Glomerular endothelial cell (primary cell): Measurements from ENCODE around the gene DHRS1. TPM values are rescaled to one million over a fixed set of nuclear protein-coding genes. Genes with fewer than 3 reads are reported as not detected.
"Not testable (repeated sequence)": the region's sequence is repeated elsewhere in the genome, so short reads cannot be mapped to it uniquely, and the experiment has no call there.

Source experiments
- DNase-seq: peaks from one replicate; pipeline ENCODE4 v3.0.0-alpha.2; 2011; ENCODE audit warnings: low read depth, low spot score; ENCODE audit errors: extremely low read depth
- total RNA-seq: library from RNA; depleted of rRNA; stranded (reverse); fragments of >200 nt; gene quantifications from 2 replicates; pipeline ENCODE4 v1.2.3, GENCODE V29; 2015

The DHRS1 gene
- total RNA-seq, 1 donor from 2014 or later: 36.1 TPM

DNA sequence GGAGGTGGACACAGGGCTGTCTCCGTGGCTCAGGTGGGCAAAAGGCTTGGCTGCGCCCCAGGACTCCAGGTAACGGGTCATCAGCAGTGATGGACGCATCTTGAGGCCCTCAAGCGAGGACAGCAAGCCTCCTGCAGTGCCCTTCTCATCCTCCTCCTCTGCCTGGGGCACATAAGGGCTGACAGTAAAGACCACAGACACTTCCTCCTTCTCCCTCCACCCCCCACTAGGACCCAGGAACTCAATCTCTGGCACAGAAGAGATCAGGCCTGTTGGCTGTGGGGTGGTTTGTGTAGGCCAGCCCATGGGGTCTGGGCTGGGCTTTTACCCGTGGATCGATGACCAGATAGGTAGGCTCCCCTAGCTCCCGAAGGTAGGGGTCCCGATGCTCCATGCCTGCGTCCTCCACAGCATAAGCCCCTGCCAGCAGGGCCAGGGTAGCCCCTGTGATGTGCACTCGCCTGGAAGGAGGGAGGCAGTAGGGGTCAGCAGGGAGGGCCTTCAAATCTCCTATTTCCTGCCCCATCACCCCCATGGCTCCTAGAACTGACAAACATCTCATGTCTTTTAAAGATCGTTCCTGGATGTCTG, 29.6 kb upstream of the DHRS1 start:
- DNase-seq: no peak

DNA sequence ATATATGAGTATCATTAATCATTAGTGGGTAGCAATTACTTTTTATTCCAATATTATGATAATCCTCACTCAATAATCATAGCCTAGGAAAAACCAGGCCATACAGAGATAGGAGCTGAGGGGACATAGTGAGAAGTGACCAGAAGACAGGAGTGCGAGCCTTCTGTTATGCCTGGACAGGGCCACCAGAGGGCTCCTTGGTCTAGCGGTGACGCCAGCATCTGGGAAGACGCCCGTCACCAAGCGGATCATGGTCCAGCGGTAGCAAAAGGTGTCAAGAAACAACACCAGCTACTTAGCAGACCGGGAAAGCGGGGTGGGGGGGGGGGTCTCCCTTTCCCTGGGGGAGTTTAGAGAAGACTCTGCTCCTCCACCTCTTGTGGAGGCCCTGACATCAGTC, 28.3 kb upstream of the DHRS1 start:
- DNase-seq: not testable (repeated sequence)

DNA sequence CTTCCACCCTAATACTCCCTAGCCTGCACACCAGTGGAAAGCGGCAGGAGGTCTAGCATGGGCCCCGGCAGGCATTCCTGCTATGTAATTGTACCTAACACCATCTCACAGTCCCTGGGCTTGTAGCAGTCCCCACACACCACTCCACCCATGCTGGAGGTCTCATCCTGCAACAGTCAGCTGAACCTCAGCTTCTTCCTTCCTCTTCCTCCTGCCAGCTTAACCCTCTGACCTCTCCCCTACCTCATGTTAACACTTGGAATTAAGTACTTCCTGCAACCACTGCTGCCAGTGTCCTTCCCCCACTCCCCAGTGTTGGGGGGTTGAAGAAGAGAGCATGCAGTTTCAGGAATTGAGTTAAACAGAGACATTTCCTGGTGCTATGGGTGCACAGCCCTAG, 27.7 kb upstream of the DHRS1 start:
- no peak for DNase-seq

DNA sequence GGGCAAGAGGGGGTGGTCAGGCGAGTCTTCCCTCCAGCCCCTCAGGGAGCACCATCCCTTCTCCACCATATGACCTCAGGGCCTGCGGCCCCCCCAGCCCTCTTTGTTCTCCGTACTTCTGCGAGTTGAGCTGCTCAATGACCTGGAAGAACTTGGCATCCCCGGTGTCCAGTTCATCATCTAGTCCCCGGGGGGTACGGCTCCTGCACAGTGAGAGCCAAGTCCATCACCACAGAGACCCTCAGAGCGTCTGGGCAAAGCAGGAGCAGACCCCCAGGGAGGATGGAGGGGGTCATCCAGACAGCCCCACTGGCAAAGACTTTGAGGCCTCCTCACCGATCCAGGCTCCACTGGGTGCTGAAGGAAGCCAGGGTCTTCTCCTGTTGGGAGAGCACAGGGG, 26.4 kb upstream of the DHRS1 start:
- no peak for DNase-seq

DNA sequence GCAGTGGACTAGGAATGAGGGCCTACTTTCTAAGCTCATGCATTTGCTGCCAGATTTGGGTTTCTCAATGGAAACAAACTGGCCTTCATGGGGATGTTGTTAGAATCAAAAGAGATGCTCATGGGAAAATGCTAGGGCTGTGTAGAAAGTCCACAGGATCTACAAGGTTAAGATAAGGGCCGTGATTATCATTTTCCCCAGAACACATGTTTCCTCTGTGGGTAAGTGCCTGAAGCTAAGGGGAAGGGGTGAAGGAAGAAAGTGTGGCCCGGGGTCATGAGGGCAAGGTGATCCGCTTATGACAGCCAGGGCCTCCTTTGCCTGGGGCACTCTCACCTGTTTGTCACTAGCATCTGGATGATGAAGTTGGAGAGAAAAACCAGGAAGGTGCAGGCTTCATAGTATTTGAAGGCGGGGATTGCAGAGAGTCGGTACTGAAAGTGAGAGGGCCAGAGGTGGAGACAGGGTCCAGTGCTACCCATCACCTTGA, 25.5 kb upstream of the DHRS1 start:
- DNase-seq: no peak

DNA sequence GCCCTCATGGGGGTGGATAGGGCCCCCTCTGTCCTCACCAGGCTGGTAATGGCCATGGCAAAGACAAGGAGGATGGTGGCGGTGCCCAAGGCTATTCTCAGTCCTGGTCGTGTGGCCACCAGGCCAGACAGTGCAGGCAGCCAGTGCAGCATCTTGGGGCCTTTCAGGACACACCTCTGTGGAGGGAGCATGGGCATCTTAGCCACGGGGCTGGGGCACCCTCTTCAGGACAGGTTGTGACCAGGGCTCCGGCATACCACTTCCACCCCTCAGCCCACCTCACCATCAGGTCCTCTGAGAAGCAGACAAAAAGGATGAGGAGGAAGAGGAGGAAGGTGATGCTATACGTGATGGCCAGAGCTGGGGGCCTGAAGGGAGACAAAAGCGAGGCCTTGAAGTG, 24.4 kb upstream of the DHRS1 start:
- no peak for DNase-seq

DNA sequence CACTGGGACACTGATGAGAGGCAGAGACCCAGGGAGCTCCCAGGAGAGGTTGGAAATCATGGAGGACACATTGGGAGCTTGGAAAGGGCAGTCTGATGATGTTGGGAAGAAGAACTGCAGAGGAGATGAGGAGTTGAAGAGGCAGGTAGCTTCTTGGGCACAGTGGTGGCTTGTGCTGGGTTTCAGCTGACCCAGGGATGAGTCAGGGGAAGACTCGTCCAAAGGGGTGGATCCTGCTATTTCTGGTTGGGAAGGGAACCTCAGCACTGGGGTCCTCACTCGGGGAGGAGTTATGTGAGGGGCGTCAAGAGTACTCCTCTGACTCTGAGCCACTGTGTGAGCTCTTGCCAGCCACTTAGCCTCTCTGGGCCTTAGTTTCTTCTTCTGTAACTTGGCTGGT, 23.8 kb upstream of the DHRS1 start:
- no peak for DNase-seq

DNA sequence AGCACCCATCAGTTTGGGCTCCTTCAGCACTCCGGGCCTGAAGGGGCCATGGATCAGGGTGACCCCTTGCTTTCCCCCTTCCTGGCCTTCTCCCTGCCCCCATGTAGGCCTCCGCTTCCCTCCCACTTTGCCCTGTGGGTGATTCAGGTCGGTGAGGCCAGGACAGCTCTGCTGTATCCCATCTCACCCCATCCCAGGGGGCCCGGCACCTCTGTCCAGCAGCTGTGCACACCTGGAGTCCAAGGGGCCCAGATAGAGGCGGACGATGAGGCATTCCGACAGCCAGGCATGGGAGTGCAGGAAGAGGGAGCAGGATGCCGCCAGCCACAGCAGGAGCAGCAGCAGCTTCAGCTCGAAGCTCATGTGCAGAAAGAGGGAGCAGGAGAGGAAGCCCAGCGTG, 23.1 kb upstream of the DHRS1 start:
- no peak for DNase-seq

DNA sequence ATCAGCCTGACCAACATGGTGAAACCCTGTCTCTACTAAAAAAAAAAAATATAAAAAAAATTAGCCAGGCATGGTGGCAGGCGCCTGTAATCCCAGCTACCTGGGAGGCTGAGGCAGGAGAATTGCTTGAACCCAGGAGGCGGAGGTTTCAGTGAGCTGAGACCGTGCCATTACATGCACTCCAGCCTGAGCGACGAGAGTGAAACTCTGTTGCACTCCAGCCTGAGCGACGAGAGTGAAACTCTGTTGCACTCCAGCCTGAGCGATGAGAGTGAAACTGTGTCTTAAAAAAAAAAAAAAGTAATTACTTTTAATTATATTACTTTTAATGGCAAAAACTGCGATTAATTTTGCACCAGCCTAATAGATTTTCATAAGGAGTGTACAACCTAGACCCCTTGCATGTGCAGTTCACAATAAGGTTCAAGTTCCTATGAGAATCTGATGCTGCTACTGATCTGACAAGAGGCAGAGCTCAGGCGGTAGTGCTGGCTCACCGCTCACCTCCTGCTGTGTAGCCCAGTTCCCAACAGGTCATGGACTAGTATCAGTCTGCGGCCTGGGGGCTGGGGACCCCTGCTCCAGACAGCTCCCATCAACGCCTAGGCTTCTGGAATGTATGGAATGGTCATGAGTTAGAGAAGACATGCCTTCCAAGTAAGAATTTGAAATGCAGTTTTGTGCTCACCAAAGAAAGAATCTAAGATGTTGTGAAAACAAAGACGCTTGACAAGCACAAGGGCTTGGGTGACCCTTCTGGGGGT, 21.8 kb upstream of the DHRS1 start:
- DNase-seq: no peak

DNA sequence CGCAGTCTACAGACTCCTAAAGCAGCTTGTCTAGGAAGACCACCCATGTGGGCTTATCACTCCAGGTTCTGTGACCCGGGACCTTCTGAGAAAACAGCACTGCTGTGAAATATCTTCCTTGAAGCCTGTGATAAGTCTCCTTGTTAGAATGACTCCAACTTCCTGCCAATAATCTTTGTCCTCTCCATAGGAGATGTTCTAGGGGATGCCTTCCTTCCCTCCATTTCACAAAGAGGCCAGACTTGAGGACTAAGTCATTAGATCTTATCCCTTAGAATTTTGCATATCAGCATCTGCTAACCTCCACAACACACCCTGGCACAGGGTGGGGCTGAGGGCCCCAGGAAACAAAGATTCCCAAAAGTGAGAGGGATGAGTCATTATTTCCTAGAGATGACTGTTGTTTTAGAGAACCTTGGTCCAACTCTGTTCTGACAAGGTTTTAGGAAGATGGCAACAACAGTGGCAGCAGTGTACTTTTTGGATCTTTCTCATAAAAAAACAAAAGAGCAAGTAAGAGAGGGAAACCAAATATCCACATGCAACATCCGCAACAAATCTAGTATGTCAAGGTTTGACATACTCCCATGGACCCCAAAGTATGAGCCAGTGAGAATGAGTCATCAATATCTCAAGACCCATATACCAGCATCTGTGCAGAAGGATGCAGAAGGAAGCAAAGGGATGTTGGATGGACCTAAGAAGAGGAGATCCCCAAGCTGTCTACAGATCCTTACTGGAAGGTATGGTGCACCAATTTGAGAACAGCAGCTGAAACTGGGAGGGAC, 17.8 kb upstream of the DHRS1 start:
- DNase-seq: no peak

DNA sequence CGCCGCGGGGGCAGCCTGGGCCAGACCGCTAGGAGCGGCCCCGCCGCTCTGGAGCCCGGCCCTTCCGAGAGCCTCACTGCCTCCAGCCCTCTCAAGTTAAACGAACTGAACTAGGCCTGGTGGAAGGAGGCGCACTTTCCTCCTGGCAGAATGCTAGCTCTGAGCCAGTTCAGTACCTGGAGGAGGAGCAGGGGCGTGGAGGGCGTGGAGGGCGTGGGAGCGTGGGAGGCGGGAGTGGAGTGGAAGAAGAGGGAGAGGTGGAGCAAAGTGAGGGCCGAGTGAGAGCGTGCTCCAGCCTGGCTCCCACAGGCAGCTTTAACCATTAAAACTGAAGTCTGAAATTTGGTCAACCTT, 17.0 kb upstream of the DHRS1 start:
- DNase-seq: no peak

DNA sequence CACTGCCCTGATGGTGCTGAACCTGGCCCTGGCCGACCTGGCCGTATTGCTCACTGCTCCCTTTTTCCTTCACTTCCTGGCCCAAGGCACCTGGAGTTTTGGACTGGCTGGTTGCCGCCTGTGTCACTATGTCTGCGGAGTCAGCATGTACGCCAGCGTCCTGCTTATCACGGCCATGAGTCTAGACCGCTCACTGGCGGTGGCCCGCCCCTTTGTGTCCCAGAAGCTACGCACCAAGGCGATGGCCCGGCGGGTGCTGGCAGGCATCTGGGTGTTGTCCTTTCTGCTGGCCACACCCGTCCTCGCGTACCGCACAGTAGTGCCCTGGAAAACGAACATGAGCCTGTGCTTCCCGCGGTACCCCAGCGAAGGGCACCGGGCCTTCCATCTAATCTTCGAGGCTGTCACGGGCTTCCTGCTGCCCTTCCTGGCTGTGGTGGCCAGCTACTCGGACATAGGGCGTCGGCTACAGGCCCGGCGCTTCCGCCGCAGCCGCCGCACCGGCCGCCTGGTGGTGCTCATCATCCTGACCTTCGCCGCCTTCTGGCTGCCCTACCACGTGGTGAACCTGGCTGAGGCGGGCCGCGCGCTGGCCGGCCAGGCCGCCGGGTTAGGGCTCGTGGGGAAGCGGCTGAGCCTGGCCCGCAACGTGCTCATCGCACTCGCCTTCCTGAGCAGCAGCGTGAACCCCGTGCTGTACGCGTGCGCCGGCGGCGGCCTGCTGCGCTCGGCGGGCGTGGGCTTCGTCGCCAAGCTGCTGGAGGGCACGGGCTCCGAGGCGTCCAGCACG, 16.4 kb upstream of the DHRS1 start:
- DNase-seq: no peak

DNA sequence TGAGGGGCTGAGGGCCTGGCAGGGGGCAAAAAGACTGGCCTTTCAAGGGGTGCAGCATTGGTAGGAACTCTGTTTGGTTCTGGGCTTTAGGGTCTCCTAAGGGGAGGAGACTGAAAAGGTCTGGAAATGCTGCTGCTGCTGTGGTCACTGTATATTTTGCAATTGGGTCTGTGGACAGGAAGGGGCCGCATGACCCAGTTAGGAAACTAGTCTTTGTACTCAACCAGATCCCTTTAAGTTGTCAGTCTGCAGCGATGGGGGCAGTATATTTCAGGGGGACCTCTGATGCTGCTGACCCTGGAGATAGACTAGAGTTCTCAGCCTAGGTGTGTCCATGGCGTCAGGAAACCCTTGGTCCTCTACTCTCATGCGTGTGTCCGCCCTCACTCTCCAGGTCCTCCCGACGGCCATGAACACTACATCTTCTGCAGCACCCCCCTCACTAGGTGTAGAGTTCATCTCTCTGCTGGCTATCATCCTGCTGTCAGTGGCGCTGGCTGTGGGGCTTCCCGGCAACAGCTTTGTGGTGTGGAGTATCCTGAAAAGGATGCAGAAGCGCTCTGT, 15.7 kb upstream of the DHRS1 start:
- DNase-seq: no peak

DNA sequence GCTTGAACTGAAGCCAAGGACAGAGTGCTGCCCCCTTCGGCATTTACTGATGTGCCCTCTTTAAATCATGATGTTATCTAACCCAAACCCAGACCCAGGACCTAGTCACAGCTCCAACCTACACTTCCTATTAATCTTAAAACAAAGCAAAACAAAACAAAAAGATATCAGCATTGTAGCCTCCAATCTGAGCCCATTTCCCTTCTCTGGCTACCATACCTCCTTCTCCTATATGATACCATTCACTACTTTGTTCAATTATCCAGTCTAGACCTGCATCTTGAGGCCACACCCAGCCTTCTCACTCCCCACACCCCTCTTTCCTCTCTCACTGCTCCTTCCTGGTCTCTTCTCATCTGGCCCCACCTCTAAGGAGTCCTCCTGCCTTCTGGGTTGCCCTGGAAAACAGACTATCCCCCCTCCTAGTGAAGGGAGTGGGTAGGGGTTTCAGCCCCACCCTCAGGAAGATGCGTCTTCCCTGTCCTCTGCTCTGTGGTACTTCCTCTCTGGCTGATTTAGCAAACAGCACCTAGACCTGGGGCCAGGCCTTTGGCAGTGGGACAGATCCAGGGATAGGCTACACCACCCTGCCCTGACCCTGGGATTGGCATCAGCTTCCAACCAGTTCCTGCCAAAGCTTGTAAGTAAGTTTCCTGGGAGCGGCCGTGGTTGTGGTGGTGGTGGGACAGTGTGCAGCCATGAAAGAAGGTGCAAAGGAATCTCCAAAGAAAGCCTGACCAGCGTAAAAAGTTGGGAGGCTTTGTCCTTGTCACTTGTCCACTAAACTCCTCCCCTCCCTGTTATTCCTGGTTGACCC, 15.0 kb upstream of the DHRS1 start:
- no peak for DNase-seq

DNA sequence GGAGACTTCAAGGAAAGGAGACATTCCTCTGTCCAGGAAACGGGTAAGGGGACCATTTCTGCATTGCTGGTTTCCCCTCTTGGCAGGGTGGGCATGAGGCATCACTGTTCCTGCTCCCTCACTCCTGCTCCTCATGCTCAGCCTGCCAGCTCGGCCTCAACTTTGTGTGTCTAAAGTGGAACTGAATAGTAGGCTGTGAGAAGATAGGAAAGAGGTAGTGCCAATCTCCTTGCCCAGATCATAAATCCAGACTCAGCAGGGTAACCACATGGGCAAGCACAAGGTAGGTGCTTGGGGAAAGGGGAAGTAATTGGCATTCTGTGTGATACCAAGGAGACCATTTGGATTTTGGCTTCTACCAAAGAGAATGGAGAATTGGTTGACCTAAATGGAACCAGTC, 14.3 kb upstream of the DHRS1 start:
- DNase-seq: no peak

DNA sequence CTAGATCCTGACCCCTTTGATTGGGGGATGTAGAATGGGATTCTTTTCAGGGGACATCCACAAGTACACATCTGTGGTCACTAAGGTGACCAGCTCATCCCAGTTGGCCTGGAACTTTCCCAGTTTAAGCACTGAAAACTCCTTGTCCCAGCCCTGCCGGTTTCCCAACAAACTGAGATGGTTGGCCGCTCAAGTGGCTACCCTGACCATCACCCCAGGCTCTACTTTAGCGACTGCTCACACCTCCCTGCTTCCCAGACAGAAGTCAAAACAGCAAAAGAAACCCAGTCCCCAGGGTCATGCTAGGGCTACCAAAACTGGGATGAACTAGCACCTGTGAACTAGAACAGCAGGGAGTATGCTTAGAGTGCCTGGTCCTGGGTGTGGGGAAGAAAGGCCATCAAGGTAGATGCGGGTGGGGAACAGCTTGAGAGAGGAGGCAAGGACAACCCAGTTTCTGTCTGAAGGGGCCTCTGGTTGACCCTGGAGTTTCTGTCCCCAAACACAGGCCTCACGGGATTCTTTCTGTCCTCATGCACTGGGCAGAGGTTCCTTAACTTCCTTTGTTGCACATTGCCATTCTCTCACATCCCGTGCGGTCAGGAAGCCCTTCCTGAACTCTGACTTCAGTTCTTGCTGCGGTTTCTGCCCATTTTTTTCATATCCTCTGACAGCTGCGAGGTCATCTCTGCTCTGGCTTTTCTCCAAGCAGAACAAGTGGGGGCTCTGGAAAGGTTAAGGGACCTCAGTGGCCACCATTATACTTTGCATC, 13.3 kb upstream of the DHRS1 start:
- DNase-seq: no peak

DNA sequence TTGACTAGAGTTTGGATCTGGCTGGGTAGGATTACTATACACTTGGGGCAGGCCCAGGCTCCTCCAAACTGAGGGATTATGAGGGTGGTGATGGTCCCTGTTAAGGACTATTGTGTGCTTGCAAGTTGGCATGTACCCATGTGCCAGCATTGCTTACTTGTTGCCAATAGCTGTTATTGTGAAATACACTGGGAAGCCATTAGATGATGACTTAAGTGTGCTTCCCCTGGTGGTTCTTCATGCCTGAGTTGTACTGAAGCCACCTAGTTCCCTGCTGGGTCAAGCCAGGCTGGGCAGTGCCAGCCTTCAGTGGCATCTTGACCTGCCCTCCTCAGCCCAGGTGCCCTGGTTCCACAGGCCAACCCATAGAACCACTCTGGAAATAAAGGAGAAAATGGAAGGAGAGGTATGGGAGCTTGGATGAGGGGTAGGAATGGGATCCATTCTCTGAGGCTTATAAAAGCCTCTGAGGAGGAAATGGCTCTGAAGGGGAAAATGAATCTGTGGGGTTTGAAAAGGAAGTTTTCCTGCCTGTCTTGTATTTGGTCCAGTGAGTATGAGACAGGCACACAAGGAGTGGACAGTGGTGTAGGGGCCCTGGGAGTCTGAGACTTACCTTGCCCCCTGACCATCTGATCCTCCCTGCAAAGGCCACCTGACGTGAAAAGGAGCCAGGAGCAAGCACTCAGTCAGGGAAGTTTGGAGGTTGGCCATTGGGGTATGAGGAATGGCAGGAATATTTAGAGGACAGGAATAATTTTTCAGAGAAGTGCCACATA, 12.4 kb upstream of the DHRS1 start:
- DNase-seq: no peak
